Motor neuron (in vitro differentiated cells): ENCODE results near the gene SDK1. TPM values are rescaled to one million over a fixed set of nuclear protein-coding genes. Genes with fewer than 3 reads are reported as not detected.

ENCODE experiments used
- ATAC-seq, 8 experiments: fragments of 200-7000 bp; cut with Tn5 transposase; replicated peaks in 6 of 8; 2 replicates each; pipeline ENCODE4 v1.8.0; 2021; ENCODE audit warnings: mild to moderate bottlenecking in 8 of 8, moderate library complexity in 8 of 8
- H3K27ac ChIP-seq, 2 donors: fragments of 250-450 bp; sonication (Bioruptor Pico); 2 replicates each; pipeline ENCODE4 v1.9.0; 2021; ENCODE audit warnings: antibody characterized with exemption in 2 of 2, mild to moderate bottlenecking in 2 of 2, moderate library complexity in 1 of 2
- H3K4me1 ChIP-seq, 2 donors: fragments of 250-450 bp; sonication (Bioruptor Pico); replicated peaks in 1 of 2; 2 replicates each; pipeline ENCODE4 v1.6.1; 2021; ENCODE audit warnings: antibody characterized with exemption in 2 of 2, mild to moderate bottlenecking in 2 of 2, moderate library complexity in 1 of 2
- H3K4me3 ChIP-seq, 5 donors: fragments of 250-450 bp; sonication (Bioruptor Pico); 2 replicates each; pipeline ENCODE4 v1.9.0; 2021; ENCODE audit warnings: antibody characterized with exemption in 5 of 5, mild to moderate bottlenecking in 5 of 5, moderate library complexity in 4 of 5
- WGBS, 10 experiments: fragments of 450-650 bp; shearing (Covaris generic); methylation state at CpG; one replicate each; pipeline ENCODE4 v1.0.0; 2022; 5-methylcytosine and 5-hydroxymethylcytosine counted together
- in situ Hi-C, 9 experiments: fragments of 400-800 bp; cut with MboI; loops; one replicate each; pipeline ENCODE4 v1.15.0; 2021; ENCODE audit warnings: low sequenced_read_pairs in 9 of 9, low pct_unique_long_range_greater_than_20kb in 2 of 9; ENCODE audit not compliant: unreplicated experiment in 9 of 9
- total RNA-seq, 8 experiments: library from RNA; unstranded; fragments of 300-600 nt; gene quantifications; 2 replicates each; pipeline versions ENCODE4 v1.2.3 to v1.2.4, GENCODE V29; 2022

SDK1 gene
- total RNA-seq, 8 experiments from 2014 or later: 0.66 to 30.6 (median 8.0) TPM

GRCh38 chr7:3408814-3409595, 108.0 kb downstream of the SDK1 start:
- 6 to 100% (median 74%) methylated on average over 1 to 5 of the region's 5 CpGs for WGBS, 10 experiments
- H3K27ac ChIP-seq: no peak overlapping the region
- in situ Hi-C loops: no loop called here

GRCh38 chr7:3412871-3413270, 111.8 kb downstream of the SDK1 start:
- peak in 1 of 8 experiments; percentile 21 for ATAC-seq
- H3K4me1 ChIP-seq: peaks cover 11 to 32% of the 10 kb centered on the region in 2 donors
- in situ Hi-C loops: no loop called here
- H3K27ac ChIP-seq: no peak overlapping the region
- WGBS, 10 experiments: 0 to 100% (median 70%) methylated on average over 1 to 2 of the region's 2 CpGs; no CpG with 5 or more reads in 1 of the 10 experiments
- H3K4me3 ChIP-seq: no peak overlapping the region

More at GRCh38 chr7:3408814-3409595, 108.0 kb downstream of the SDK1 start:
- Histone ChIP-seq H3K4me3 (no peak overlapping the region), H3K4me1 (peaks cover 11 to 30% of the 10 kb centered on the region in 2 donors)
- ATAC-seq: peak in 2 of 8 experiments; percentile 60 to 77

GRCh38 chr7:3415861-3416312, 114.8 kb downstream of the SDK1 start:
- ATAC-seq: peak in 1 of 8 experiments; percentile 27
- Histone ChIP-seq H3K4me1 (peaks cover 4 to 21% of the 10 kb centered on the region in 2 donors), H3K27ac (no peak overlapping the region), H3K4me3 (no peak overlapping the region)
- in situ Hi-C loops: no loop called here
- WGBS, 10 experiments: 4 to 100% (median 82%) methylated on average over 1 to 3 of the region's 3 CpGs

GRCh38 chr7:3416453-3416852, 115.4 kb downstream of the SDK1 start:
- Histone ChIP-seq H3K27ac (no peak overlapping the region), H3K4me3 (no peak overlapping the region), H3K4me1 (peaks cover 4 to 19% of the 10 kb centered on the region in 2 donors)
- ATAC-seq: peak in 1 of 8 experiments; percentile 22
- 0 to 100% (median 65%) methylated on average over 1 to 3 of the region's 4 CpGs; no CpG with 5 or more reads in 2 of the 10 experiments for WGBS, 10 experiments
- in situ Hi-C loops: no loop called here

GRCh38 chr7:3425087-3425486, 124.0 kb downstream of the SDK1 start:
- Histone ChIP-seq H3K4me1 (no peaks in the 10 kb centered on the region), H3K27ac (no peak overlapping the region), H3K4me3 (no peak overlapping the region)
- in situ Hi-C loops: no loop called here
- ATAC-seq: no peak

- WGBS, 10 experiments: 0 to 92% (median 68%) methylated on average over 1 to 4 of the region's 4 CpGs; no CpG with 5 or more reads in 1 of the 10 experiments
- ATAC-seq: no peak
- in situ Hi-C loops: no loop called here
- H3K27ac ChIP-seq: no peak overlapping the region
- H3K4me1 ChIP-seq: no peaks in the 10 kb centered on the region
- H3K4me3 ChIP-seq: no peak overlapping the region
These were observed 125.0 kb downstream of the SDK1 start for GRCh38 chr7:3426064-3426463.

- Histone ChIP-seq H3K4me3 (no peak overlapping the region), H3K4me1 (no peaks in the 10 kb centered on the region), H3K27ac (no peak overlapping the region)
- no peak for ATAC-seq
- in situ Hi-C loops: no loop called here
- WGBS, 10 experiments: 86 to 100% (median 94%) methylated on average over 1 of the region's 1 CpG; no CpG with 5 or more reads in 6 of the 10 experiments
These were observed 126.9 kb downstream of the SDK1 start for GRCh38 chr7:3427957-3428356.

GRCh38 chr7:3429981-3430380, 128.9 kb downstream of the SDK1 start:
- 33 to 100% (median 96%) methylated on average over 1 to 4 of the region's 4 CpGs; no CpG with 5 or more reads in 3 of the 10 experiments for WGBS, 10 experiments
- Histone ChIP-seq H3K4me1 (no peaks in the 10 kb centered on the region), H3K27ac (no peak overlapping the region), H3K4me3 (no peak overlapping the region)
- ATAC-seq: no peak
- in situ Hi-C loops: no loop called here

GRCh38 chr7:3430588-3430987, 129.5 kb downstream of the SDK1 start:
- Histone ChIP-seq H3K27ac (no peak overlapping the region), H3K4me3 (no peak overlapping the region), H3K4me1 (no peaks in the 10 kb centered on the region)
- WGBS, 10 experiments: 0 to 86% (median 83%) methylated on average over 2 to 6 of the region's 7 CpGs; no CpG with 5 or more reads in 3 of the 10 experiments
- peak in 1 of 8 experiments; percentile 44 for ATAC-seq
- in situ Hi-C loops: no loop called here

GRCh38 chr7:3431306-3431705, 130.3 kb downstream of the SDK1 start:
- ATAC-seq: no peak
- Histone ChIP-seq H3K4me1 (peaks cover 0 to 2% of the 10 kb centered on the region in 2 donors), H3K27ac (no peak overlapping the region), H3K4me3 (no peak overlapping the region)
- WGBS, 10 experiments: 0 to 100% (median 64%) methylated on average over 1 of the region's 1 CpG; no CpG with 5 or more reads in 3 of the 10 experiments
- in situ Hi-C loops: no loop called here

- no peak overlapping the region for H3K27ac ChIP-seq
- H3K4me3 ChIP-seq: no peak overlapping the region
- peaks cover 2 to 11% of the 10 kb centered on the region in 2 donors for H3K4me1 ChIP-seq
- WGBS, 10 experiments: 4 to 100% (median 87%) methylated on average over 1 to 4 of the region's 4 CpGs; no CpG with 5 or more reads in 1 of the 10 experiments
- no peak for ATAC-seq
- in situ Hi-C loops: no loop called here
These were observed 131.9 kb downstream of the SDK1 start for GRCh38 chr7:3432911-3433310.

- in situ Hi-C loops: no loop called here
- Histone ChIP-seq H3K27ac (no peak overlapping the region), H3K4me3 (no peak overlapping the region), H3K4me1 (peaks cover 2 to 11% of the 10 kb centered on the region in 2 donors)
- ATAC-seq: no peak
- 50 to 100% (median 88%) methylated on average over 1 to 4 of the region's 4 CpGs; no CpG with 5 or more reads in 1 of the 10 experiments for WGBS, 10 experiments
These were observed 133.6 kb downstream of the SDK1 start for GRCh38 chr7:3434611-3435010.

- no peak overlapping the region for H3K4me3 ChIP-seq
- H3K27ac ChIP-seq: no peak overlapping the region
- in situ Hi-C loops: no loop called here
- no peak for ATAC-seq
- H3K4me1 ChIP-seq: peaks cover 2 to 11% of the 10 kb centered on the region in 2 donors
- 6 to 100% (median 93%) methylated on average over 1 to 2 of the region's 2 CpGs for WGBS, 10 experiments
These were observed 135.1 kb downstream of the SDK1 start for GRCh38 chr7:3436112-3436511.
